Ishikawa (cell line): ENCODE results near the gene VEGFA.

Experiments
- CEBPB ChIP-seq: IDR thresholded peaks from 2 replicates; pipeline ENCODE4 v1.6.1; 2012
- CREB1 ChIP-seq: IDR thresholded peaks from 2 replicates; pipeline ENCODE4 v1.6.1; 2012; ENCODE audit warnings: low read depth
- EGR1 ChIP-seq: IDR thresholded peaks from 2 replicates; pipeline ENCODE4 v1.6.1; 2012
- EP300 ChIP-seq: IDR thresholded peaks from 2 replicates; pipeline ENCODE4 v1.6.1; 2012; ENCODE audit warnings: borderline replicate concordance
- FOXM1 ChIP-seq: IDR thresholded peaks from 2 replicates; pipeline ENCODE4 v1.6.1; 2012; ENCODE audit warnings: low read depth, borderline replicate concordance
- NFIC ChIP-seq: IDR thresholded peaks from 2 replicates; pipeline ENCODE4 v1.6.1; 2012
- RAD21 ChIP-seq: IDR thresholded peaks from 2 replicates; pipeline ENCODE4 v1.6.1; 2012; ENCODE audit warnings: low read depth
- REST ChIP-seq: IDR thresholded peaks from 2 replicates; pipeline ENCODE4 v1.6.1; 2012; ENCODE audit warnings: low read depth, mild to moderate bottlenecking
- TAF1 ChIP-seq: IDR thresholded peaks from 2 replicates; pipeline ENCODE4 v1.6.1; 2012; ENCODE audit warnings: low read depth, mild to moderate bottlenecking
- TCF12 ChIP-seq: IDR thresholded peaks from 2 replicates; pipeline ENCODE4 v1.6.1; 2012; ENCODE audit warnings: low read depth
- TEAD4 ChIP-seq: IDR thresholded peaks from 2 replicates; pipeline ENCODE4 v1.6.1; 2012
- USF1 ChIP-seq: IDR thresholded peaks from 2 replicates; pipeline ENCODE4 v1.6.1; 2012
- YY1 ChIP-seq: IDR thresholded peaks from 2 replicates; pipeline ENCODE4 v1.6.1; 2012; ENCODE audit warnings: low read depth
- ZBTB7A ChIP-seq: IDR thresholded peaks from 2 replicates; pipeline ENCODE4 v1.6.1; 2012; ENCODE audit warnings: low read depth
- TF ChIP-seq, protein P1 (sequence below): IDR thresholded peaks from 2 replicates; pipeline ENCODE4 v1.6.1; 2012

VEGFA gene

DNA sequence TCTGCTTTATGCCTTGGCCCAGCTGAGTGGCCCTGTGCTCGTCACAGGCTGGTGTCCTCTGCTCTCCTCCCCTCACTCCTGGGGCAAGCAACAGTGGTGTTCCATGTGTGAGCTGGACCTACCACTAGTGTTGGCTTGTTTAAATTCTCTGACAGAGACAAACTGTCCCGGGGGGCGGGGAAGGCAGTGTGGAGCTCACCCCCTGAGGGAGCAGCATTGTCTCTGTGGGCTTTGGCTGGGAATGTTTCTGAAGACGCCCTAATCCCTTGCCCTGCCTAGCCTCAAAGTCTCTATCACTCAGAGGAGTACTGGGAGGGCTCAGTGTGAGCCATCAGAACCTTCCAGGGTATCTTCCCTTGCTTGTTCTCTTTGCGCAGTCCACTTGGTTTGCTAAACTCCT, 5.2 kb upstream of the VEGFA start:
- TF ChIP-seq CEBPB: no peak
- TF ChIP-seq FOXM1: no peak
- no peak for TF ChIP-seq USF1
- TF ChIP-seq, protein P1, sequence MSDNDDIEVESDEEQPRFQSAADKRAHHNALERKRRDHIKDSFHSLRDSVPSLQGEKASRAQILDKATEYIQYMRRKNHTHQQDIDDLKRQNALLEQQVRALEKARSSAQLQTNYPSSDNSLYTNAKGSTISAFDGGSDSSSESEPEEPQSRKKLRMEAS: no peak
- TF ChIP-seq ZBTB7A: no peak
- TF ChIP-seq YY1: no peak
- no peak for TF ChIP-seq CREB1

- no peak for TF ChIP-seq CEBPB
- TF ChIP-seq CREB1: no peak
- TF ChIP-seq TAF1: no peak
- TF ChIP-seq EGR1: no peak
- TF ChIP-seq NFIC: no peak
- TF ChIP-seq YY1: no peak
- TF ChIP-seq USF1: no peak
- TF ChIP-seq ZBTB7A: no peak
- TF ChIP-seq TEAD4: no peak
- no peak for TF ChIP-seq FOXM1
Observed at GRCh38 chr6:43765776-43766499, 4.1 kb upstream of the VEGFA start.

DNA sequence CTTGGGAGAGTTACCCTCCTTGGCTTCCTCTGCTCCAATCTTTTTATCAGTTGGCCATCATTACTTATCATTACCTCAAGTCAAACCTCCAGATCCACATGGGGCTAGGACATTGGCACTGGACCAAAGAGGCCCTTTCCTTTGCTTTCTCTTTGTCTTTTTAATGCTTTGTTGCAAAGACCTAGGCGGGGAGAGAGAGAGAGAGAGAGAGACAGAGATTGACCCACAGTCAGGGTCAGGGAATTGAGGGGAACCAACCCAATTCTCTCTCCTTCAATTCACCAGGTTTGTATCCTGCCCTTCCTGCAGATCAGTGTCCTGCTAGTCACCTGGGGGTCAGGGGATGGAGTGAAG, 3.5 kb upstream of the VEGFA start:
- no peak for TF ChIP-seq TEAD4
- no peak for TF ChIP-seq REST
- TF ChIP-seq NFIC: no peak
- no peak for TF ChIP-seq EGR1
- no peak for TF ChIP-seq YY1
- no peak for TF ChIP-seq FOXM1
- no peak for TF ChIP-seq TAF1
- TF ChIP-seq TCF12: no peak
- TF ChIP-seq ZBTB7A: no peak
- TF ChIP-seq EP300: no peak
- no peak for TF ChIP-seq USF1
- no peak for TF ChIP-seq CEBPB
- TF ChIP-seq, protein P1: no peak
- no peak for TF ChIP-seq RAD21

GRCh38 chr6:43766964-43767461, 3.0 kb upstream of the VEGFA start:
- TF ChIP-seq ZBTB7A (no peak), EGR1 (no peak), TAF1 (no peak), EP300 (no peak), CREB1 (no peak), CEBPB (no peak), USF1 (no peak), NFIC (no peak), YY1 (no peak), REST (no peak), RAD21 (no peak), TEAD4 (no peak), TCF12 (no peak), FOXM1 (no peak)
- TF ChIP-seq, protein P1: no peak
